HuH-7.5 (cell line): ENCODE measurements around the gene TMEM61.

Experiments used
- DNase-seq: peaks from one replicate; pipeline ENCODE4 v3.0.0; 2011; ENCODE audit warnings: low spot score

Gene TMEM61

DNA sequence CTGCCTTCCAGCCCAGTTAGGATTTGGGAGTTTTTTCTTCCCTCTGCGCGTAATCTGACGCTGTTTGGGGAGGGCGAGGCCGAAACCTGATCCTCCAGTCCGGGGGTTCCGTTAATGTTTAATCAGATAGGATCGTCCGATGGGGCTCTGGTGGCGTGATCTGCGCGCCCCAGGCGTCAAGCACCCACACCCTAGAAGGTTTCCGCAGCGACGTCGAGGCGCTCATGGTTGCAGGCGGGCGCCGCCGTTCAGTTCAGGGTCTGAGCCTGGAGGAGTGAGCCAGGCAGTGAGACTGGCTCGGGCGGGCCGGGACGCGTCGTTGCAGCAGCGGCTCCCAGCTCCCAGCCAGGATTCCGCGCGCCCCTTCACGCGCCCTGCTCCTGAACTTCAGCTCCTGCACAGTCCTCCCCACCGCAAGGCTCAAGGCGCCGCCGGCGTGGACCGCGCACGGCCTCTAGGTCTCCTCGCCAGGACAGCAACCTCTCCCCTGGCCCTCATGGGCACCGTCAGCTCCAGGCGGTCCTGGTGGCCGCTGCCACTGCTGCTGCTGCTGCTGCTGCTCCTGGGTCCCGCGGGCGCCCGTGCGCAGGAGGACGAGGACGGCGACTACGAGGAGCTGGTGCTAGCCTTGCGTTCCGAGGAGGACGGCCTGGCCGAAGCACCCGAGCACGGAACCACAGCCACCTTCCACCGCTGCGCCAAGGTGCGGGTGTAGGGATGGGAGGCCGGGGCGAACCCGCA, 59.1 kb downstream of the TMEM61 start, which contains the start of gene PCSK9:
PCSK9 (plus strand) TSS at position 207 of the 741 bp plus-strand sequence; CDS start at position 497, 290 bp downstream.
- DNase-seq: peak; percentile 80

DNA sequence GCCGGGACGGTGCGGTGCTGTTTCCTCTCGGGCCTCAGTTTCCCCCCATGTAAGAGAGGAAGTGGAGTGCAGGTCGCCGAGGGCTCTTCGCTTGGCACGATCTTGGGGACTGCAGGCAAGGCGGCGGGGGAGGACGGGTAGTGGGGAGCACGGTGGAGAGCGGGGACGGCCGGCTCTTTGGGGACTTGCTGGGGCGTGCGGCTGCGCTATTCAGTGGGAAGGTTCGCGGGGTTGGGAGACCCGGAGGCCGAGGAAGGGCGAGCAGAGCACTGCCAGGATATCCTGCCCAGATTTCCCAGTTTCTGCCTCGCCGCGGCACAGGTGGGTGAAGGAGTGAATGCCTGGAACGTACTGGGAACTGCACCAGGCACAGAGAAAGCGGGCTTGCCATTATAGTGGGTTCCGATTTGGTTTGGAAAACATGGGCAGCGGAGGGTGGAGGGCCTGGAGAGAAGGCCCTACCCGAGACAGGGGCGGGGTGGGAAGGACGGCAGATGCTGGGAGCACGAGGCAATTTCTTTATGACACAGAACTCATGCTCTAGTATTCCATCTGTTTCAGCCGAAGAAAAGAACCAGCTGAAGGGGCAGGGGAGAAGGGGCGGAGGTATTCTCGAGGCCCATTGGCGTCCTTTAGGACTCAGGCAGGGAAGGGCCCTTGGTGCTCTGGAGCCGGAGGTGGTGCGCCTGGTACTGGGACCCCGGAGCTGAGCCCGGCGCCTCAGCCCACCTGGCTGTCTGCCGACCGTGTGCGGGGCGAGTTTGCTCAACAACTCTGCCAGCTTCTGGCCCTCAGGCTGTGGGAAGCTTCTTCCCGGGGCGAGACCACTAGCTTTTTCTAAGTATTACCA, 59.9 kb downstream of the TMEM61 start:
- no peak for DNase-seq

DNA sequence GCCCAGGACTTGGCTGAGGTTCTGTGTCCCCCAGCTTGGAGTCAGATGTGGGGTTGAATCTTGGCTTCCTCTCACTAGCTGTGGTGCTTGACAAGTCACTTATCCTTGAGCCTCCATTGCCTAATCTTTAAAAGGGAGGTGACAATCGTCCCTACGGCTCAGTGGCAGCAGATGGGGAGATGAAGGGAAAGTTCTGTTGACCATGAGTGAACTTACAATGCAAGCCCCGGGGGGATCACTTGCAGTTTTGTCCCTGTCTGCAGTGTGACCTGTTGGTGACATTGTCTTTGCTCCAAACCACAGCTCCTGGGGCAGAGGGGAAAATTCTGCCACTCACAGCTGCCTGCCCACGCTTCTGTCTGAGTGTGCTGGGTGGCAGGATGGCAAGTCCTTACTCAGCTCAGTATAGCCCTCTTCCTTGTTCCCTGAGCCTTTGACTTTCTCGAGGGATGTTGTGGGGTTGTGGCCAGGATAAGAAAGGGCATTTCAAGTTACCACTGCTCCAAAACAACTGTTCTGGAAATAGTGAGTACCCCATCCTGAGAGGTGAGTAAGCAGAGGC, 60.6 kb downstream of the TMEM61 start:
- no peak for DNase-seq

DNA sequence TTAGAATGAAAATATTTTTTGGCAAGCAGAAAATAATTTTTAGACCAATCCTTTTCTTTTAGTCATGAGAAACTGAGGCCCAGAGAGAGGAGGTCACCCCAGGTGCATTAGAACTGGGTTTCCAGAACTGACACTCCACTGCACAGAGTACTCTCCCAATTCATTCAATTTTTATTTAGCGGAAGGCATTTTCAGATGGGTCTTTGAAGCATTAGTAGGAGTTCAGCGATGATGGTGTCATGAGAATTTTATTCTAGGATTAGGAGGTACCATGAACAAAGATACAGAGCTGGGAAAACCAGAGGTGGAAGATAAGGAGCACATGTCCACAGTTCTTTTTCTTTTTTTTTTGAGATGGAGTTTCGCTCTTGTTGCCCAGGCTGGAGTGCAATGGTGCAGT, 61.2 kb downstream of the TMEM61 start:
- no peak for DNase-seq
